Mucosa of gallbladder (tissue), 1 donor: ENCODE measurements around the gene PSMA6. TPM values are rescaled to one million over a fixed set of nuclear protein-coding genes. Genes with fewer than 3 reads are reported as not detected.
"Not testable (repeated sequence)": the region's sequence is repeated elsewhere in the genome, so short reads cannot be mapped to it uniquely, and the experiment has no call there.

Experiments used
- DNase-seq: peaks from one replicate; pipeline ENCODE4 v3.0.0-alpha.2; 2020; ENCODE audit warnings: low spot score
- total RNA-seq: library from RNA; stranded (reverse); gene quantifications from one replicate; pipeline ENCODE4 v1.2.1, GENCODE V29; 2021
- donor health status: DM: no; HTN: no; CAD: no.

The PSMA6 gene
- 93.8 TPM for total RNA-seq

- DNase-seq = peak; percentile 99
Measured at GRCh38 chr14:35292051-35292769, at the start of gene PSMA6. PSMA6 (plus strand) TSS chr14:35292382; CDS start chr14:35292477, 95 bp downstream.

DNA sequence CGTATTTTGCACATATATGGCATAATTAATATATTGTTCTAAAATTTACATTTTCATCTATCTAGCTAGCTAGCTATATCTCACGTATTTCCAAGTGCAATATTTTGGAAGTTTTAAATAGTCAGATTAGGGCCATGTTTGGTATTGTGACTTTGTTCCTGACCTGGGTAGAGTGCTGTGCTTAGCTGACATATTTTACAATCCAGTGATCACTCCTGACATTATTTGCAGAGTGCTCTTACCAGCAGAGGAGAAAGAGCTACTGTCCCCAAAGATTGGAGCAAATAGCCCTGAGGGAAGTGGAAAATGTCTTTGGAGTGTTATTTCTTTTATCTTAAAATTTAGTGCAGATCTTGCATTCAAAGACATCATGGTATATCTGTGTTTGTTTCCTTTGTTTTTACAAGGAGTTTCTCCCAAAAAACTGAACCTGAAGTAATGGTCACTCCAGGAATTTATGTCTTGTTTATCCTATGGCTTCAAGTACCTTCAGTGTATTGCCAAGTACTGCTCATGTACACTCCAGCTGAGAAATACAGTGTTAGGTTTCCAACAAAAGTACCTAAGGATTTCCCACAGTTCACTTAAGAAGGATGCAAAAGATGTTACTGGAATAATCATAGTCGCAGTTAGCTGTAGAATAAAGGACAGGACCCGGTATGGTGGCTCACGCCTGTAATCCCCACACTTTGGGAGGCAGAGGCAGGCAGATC lies 49.4 kb upstream of the PSMA6 start:
- DNase-seq = no peak

DNA sequence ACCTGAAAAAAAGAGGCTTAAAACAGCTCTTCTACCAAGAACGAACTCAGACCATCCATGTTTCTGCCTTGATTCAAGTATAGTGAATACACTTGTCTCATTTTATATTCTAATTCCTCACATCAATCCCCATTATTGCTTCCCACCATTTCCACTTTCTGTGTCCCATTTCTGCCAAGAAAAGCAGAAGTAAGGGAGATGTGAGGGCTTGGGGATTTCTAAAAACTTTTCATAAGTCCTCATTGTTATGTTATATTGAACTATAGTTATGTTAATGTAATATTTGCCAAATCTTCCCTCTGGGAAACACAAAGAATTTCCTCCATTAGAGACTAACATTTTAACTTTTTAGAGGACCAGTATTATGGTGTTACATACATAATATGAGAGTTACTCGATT lies 48.2 kb upstream of the PSMA6 start:
- no peak for DNase-seq

GRCh38 chr14:35244542-35244941 lies 47.6 kb upstream of the PSMA6 start:
- no peak for DNase-seq

- DNase-seq = no peak
Measured at GRCh38 chr14:35245051-35245450, 47.1 kb upstream of the PSMA6 start.

- no peak for DNase-seq
Measured at GRCh38 chr14:35247777-35248475, 44.3 kb upstream of the PSMA6 start.

- no peak for DNase-seq
Measured at GRCh38 chr14:35248476-35248788, 43.8 kb upstream of the PSMA6 start.

- no peak for DNase-seq
Measured at GRCh38 chr14:35250319-35250718, 41.9 kb upstream of the PSMA6 start.

DNA sequence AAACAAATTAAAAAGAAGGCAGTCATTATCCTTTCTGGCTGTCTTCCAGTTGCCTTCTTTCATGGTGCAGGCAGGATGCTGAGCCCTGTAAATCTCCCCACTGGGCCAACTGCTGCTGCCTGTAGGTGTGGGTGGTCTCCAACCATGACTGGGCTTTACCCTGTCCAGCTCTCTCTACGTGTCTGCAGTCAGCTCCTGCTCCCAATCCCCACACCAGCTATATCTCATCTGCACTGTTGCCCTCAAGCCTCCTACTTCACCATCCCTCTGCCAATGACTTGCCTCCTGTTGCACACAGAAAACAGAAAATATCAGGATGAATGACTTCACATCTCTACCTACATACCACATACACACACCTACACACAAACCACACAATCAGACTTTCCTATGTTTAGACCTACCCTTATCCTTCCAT lies 39.7 kb upstream of the PSMA6 start:
- DNase-seq = no peak

DNA sequence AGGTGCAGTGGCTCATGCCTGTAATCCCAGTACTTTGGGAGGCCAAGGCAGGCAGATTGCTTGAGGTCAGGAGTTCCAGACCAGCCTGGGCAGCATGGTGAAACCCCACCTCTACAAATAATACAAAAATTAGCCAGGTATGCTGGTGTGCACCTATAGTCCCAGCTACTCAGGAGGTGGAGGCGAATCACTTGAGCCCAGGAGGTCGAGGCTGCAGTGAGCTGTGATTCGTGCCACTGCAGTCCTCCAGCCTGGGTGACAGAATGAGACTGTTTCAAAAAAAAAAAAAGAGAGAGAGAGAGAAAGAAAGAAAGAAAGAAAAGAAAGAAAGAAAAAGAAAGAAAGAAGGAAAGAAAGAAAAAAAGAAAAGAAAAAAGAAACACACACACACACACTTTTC lies 39.1 kb upstream of the PSMA6 start:
- DNase-seq = not testable (repeated sequence)

DNA sequence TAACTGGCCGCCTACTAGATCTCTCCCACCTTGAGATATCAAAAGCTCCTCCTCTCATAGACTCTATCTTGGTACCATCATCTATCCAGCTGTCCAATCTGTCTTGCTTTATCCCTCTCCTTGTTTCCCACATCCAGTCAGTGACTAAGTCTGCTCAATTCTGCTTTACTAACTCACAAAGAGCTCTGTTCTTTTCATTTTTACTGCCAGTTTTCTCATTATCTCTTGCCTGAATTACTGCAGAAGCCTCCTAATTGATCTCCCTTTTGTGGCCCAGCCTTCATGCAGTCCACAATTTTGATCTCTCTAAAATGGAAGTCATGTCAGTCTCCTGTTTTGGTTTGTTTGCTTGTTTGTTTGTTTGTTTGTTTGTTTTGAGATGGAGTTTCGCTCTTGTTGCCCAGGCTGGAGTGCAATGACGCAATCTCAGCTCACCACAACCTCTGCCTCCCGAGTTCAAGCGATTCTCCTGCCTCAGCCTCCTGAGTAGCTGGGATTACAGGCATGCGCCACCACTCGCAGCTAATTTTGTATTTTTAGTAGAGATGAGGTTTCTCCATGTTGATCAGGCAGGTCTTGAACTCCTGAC lies 38.1 kb upstream of the PSMA6 start:
- not testable (repeated sequence) for DNase-seq

GRCh38 chr14:35254736-35255135 lies 37.4 kb upstream of the PSMA6 start:
- no peak for DNase-seq

DNA sequence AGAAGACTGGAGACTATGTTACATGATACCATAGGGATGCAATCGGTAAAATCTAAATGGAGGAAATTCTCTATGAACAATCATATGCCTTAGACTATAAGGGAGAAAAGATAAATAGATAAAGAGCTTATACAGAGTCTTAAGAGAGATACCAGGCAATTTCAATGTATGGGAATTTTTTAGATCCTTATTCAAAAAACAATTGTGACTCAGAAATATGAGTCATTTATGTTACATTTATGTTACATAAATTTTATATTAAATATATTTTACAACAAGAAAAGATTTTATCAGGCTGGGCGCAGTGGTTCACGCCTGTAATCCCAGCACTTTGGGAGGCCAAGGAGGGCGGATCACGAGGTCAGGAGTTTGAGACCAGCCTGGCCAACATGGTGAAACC lies 36.5 kb upstream of the PSMA6 start:
- no peak for DNase-seq

- no peak for DNase-seq
Measured at GRCh38 chr14:35257809-35258208, 34.4 kb upstream of the PSMA6 start.

GRCh38 chr14:35258420-35258819 lies 33.8 kb upstream of the PSMA6 start:
- no peak for DNase-seq

DNA sequence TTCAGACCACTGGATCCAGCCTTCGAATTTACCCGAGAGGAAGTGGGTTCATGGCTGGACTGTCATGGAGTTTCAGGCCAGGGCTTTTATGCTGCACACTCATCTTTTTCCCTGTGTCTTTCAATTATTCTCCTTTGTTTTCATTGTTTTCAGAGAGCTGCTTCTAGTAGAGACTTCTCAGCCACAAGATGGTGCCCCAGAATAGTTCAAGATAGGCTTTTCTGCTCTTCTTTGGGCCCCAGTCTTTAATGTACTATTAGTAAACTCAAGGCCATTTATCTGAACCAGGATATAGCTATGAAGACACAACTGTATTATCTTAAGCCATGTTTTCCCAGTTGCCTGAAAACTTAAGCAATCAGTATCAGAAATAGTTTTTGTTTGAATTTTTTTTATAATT lies 30.4 kb upstream of the PSMA6 start:
- no peak for DNase-seq

- DNase-seq = no peak
Measured at GRCh38 chr14:35262436-35262835, 29.7 kb upstream of the PSMA6 start.

- no peak for DNase-seq
Measured at GRCh38 chr14:35268946-35269345, 23.2 kb upstream of the PSMA6 start.

- no peak for DNase-seq
Measured at GRCh38 chr14:35274805-35275204, 17.4 kb upstream of the PSMA6 start.

DNA sequence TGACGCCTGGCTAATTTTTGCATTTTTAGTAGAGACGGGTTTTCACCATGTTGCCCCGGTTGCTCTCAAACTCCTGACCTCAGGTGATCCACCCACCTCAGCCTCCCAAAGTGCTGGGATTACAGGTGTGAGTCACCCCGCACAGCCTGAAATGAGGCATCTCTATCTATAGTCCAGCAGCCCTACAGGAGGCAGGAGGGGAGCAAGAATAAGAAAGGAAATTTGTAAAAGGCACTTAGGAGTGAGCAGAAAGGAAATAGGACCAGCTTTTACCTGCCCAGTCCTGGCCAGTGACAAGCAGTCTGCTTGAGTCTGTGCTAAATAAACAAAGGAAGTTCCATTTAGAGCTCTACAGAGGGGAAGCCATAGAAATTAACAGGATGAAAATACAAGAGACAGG lies 15.0 kb upstream of the PSMA6 start:
- no peak for DNase-seq

DNA sequence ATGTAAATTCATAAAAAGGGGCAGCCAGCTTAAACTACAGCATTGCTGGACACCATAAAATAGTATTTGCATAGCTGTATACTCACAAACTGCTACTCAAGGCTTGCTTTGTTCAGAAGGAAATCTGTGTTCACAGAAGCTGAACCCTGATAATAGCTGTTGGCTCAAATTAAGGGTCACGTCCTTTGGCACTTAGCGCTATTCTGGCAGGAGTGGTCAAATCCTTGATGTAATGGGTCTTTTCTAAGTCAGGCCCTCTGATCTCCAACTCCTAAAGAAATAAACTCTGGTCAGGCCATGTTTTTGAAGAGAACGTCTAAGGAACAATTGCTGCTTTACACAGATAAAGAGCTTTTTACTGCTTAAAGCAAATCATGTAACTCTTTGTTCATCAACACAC lies 12.8 kb upstream of the PSMA6 start:
- DNase-seq = no peak

DNA sequence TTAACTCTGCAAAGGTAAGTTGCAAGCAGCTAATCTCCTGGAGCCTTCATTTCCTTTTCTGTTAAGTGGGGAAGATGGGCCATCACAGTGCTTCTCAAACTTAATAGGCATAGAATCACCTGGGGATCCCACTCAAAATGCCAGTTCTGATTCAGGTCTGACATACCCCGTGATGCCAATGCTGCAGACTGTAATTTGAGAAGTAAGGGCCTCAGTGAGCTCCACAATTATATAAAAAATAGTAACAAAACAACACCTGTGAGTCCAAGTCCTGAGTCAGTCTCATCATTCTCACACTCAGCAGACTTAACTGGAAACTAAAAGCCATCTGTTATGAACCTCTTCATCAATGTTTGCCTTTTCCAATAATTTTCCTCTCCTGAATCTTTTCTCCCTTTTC lies 10.8 kb upstream of the PSMA6 start:
- no peak for DNase-seq

- DNase-seq = no peak
Measured at GRCh38 chr14:35284506-35284905, 7.7 kb upstream of the PSMA6 start.
